ENCODE measurements around the gene ATAD5. TPM values are rescaled to one million over a fixed set of nuclear protein-coding genes. Genes with fewer than 3 reads are reported as not detected.
A peak's percentile ranks its signal among the peaks of the same experiment; 100 is the strongest.
"Not testable (repeated sequence)": the region's sequence is repeated elsewhere in the genome, so short reads cannot be mapped to it uniquely, and the experiment has no call there.

ATAD5 gene
- total and polyA plus RNA-seq, 8 donors: 0.15 to 9.7 (median 0.97) TPM

GRCh38 chr17:30897311-30897710 is 65.5 kb downstream of the ATAD5 start:
- no peaks in the 10 kb centered on the region for H3K9me3 ChIP-seq
- peaks cover 0 to 3% (median 0%) of the 10 kb centered on the region in 4 donors for H3K4me1 ChIP-seq
- peaks cover 11 to 65% (median 58%) of the 10 kb centered on the region in 4 donors for H3K36me3 ChIP-seq
- no peaks in the 10 kb centered on the region for H3K27me3 ChIP-seq
- 89 to 96% (median 93%) methylated on average over 5 of the region's 5 CpGs for WGBS, 5 donors
- H3K4me3 ChIP-seq: no peak overlapping the region
- TF ChIP-seq, protein P1, sequence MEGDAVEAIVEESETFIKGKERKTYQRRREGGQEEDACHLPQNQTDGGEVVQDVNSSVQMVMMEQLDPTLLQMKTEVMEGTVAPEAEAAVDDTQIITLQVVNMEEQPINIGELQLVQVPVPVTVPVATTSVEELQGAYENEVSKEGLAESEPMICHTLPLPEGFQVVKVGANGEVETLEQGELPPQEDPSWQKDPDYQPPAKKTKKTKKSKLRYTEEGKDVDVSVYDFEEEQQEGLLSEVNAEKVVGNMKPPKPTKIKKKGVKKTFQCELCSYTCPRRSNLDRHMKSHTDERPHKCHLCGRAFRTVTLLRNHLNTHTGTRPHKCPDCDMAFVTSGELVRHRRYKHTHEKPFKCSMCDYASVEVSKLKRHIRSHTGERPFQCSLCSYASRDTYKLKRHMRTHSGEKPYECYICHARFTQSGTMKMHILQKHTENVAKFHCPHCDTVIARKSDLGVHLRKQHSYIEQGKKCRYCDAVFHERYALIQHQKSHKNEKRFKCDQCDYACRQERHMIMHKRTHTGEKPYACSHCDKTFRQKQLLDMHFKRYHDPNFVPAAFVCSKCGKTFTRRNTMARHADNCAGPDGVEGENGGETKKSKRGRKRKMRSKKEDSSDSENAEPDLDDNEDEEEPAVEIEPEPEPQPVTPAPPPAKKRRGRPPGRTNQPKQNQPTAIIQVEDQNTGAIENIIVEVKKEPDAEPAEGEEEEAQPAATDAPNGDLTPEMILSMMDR (IDR thresholded peaks at IDR 0.05): no peak
- no peak for TF ChIP-seq EP300 (IDR thresholded peaks at IDR 0.05)
- no peak for TF ChIP-seq POLR2AphosphoS5 (IDR thresholded peaks at IDR 0.05)
- TF ChIP-seq POLR2A (IDR thresholded peaks at IDR 0.05): no peak
- intact Hi-C loops (cut with DNase I; ENCODE audit: low total_unique reads): no loop called here
- DNase-seq: no peak
- no peak overlapping the region for H3K27ac ChIP-seq

DNA sequence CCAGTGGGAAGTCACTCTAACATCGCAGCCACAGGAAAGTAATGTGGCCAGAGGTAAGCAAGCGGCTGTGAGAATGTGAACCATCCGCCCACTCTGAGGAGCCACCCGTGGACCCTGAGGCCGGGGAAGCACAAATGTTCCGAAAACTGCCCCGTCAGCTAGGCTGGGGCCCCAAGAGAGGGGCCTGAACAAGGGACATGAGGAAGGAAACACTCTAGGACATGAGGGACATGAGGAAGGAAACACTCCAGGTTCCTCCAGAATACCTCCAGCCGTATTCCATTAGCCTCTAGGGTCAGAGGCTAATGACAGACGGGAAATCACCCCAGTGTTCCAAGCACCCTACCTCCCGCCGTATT is 74.0 kb downstream of the ATAD5 start:
- Histone ChIP-seq H3K9me3 (no peaks in the 10 kb centered on the region), H3K27ac (peak overlapping the region; percentile 90 to 92 (median 91)), H3K27me3 (no peaks in the 10 kb centered on the region), H3K4me1 (peaks cover 12 to 38% (median 24%) of the 10 kb centered on the region in 4 donors), H3K4me3 (peak overlapping the region; percentile 73 to 96 (median 82)), H3K36me3 (peaks cover 0 to 29% (median 24%) of the 10 kb centered on the region in 4 donors)
- 0 to 1% (median 1%) methylated on average over 11 of the region's 11 CpGs for WGBS, 5 donors
- peak in 1 of 2 donors; percentile 34 for DNase-seq
- intact Hi-C loops (cut with DNase I; ENCODE audit: low total_unique reads): no loop called here
- TF ChIP-seq POLR2A (IDR thresholded peaks at IDR 0.05) (no peak), EP300 (IDR thresholded peaks at IDR 0.05) (no peak), POLR2AphosphoS5 (IDR thresholded peaks at IDR 0.05) (no peak)
- TF ChIP-seq, protein P1 (IDR thresholded peaks at IDR 0.05): no peak

DNA sequence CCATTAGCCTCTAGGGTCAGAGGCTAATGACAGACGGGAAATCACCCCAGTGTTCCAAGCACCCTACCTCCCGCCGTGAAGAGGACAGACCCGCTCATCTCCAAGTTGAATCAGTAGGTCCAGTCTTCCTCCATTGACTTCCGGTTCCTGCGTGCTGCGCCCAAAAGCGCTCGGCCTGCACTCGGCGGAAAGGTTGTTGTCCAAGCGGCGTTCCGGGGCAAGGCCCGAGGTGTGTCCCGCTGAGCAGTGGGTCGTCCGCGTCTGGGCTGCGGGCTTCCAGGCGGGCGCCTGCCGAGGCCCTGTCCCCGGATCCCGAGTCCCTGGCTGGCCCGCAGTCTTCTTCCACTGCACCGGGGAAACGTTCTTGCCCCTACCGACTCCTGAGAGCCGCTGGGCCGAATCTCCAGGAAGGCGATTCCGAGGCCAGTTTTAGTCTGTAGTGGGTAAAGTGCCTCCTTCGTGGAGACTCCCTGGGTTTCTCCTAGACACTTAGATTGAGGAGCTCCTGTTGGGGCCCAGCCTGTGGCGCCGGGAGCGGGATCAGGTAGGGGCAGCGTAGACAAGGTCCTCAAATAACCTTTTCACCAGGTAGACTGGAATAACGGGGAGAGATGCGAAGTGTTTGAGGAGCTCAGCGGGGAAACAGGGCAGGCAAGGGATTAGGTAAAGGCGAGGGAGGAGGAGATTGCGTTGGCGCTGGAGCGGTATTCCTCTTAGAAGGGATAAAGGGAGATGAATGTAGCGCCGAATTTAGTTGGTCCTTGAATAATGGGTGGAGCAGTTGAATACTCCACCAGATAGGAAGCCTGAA is 74.5 kb downstream of the ATAD5 start, which contains the start of gene TEFM:
Gene TEFM, minus strand, starts transcription at position 138 of the 811 bp plus-strand sequence. Its CDS starts 40 bp downstream, at position 98.
- intact Hi-C loops (cut with DNase I; ENCODE audit: low total_unique reads): no loop called here
- TF ChIP-seq EP300 (IDR thresholded peaks at IDR 0.05) (no peak), POLR2A (IDR thresholded peaks at IDR 0.05) (peak in 1 of 4 donors; percentile 21), POLR2AphosphoS5 (IDR thresholded peaks at IDR 0.05) (peak; percentile 67 to 91 (median 88))
- TF ChIP-seq, protein P1 (IDR thresholded peaks at IDR 0.05): peak in 1 of 7 experiments; percentile 10
- Histone ChIP-seq H3K27me3 (no peaks in the 10 kb centered on the region), H3K9me3 (no peaks in the 10 kb centered on the region), H3K36me3 (peaks cover 0 to 24% (median 19%) of the 10 kb centered on the region in 4 donors), H3K4me3 (peak within 1 kb of the TSS; percentile 73 to 96 (median 82)), H3K4me1 (peaks cover 12 to 37% (median 24%) of the 10 kb centered on the region in 4 donors), H3K27ac (peak within 1 kb of the TSS; percentile 90 to 92 (median 91))
- DNase-seq: peak; percentile 91 to 96
- 0% methylated on average over 23 to 47 of the region's 47 CpGs for WGBS, 5 donors

GRCh38 chr17:30908717-30909420 is 77.1 kb downstream of the ATAD5 start:
- Histone ChIP-seq H3K27me3 (no peaks in the 10 kb centered on the region), H3K4me3 (no peak overlapping the region), H3K9me3 (no peaks in the 10 kb centered on the region), H3K36me3 (peaks cover 0 to 4% (median under 1%) of the 10 kb centered on the region in 4 donors), H3K27ac (no peak overlapping the region), H3K4me1 (peaks cover 12 to 31% (median 24%) of the 10 kb centered on the region in 4 donors)
- intact Hi-C loops (cut with DNase I; ENCODE audit: low total_unique reads): no loop called here
- no peak for TF ChIP-seq POLR2A (IDR thresholded peaks at IDR 0.05)
- no peak for DNase-seq
- 83 to 95% (median 88%) methylated on average over 3 of the region's 3 CpGs for WGBS, 5 donors

DNA sequence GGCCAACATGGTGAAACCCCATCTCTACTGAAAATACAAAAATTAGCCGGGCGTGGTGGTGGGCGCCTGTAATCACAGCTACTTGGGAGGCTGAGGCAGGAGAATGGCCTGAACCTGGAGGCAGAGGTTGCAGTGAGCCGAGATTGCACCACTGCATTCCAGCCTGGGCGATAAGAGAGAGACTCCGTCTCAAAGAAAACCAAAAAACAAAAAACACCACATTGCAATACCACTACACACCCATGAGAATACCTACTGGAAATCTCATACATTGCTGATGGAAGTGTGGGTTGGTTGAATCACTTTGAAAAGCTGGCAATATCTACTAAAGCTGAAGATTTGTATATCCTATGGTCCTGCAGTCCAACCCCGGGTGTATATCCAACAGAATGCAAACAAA is 78.4 kb downstream of the ATAD5 start:
- 89 to 97% (median 93%) methylated on average over 7 of the region's 7 CpGs for WGBS, 5 donors
- intact Hi-C loops (cut with DNase I; ENCODE audit: low total_unique reads); H3K36me3 ChIP-seq; H3K9me3 ChIP-seq; DNase-seq; H3K4me3 ChIP-seq; H3K27ac ChIP-seq; H3K27me3 ChIP-seq: not testable (repeated sequence)
- peaks cover 8 to 19% (median 16%) of the 10 kb centered on the region in 4 donors for H3K4me1 ChIP-seq

Measured in stomach (tissue), 9 donors.